ENCODE results near the gene GALNT1. TPM values are rescaled to one million over a fixed set of nuclear protein-coding genes. Genes with fewer than 3 reads are reported as not detected.
"Not testable (repeated sequence)": the region's sequence is repeated elsewhere in the genome, so short reads cannot be mapped to it uniquely, and the experiment has no call there.

Gene GALNT1
- total RNA-seq, 1 donor from 2014 or later, result 77.4 TPM

DNA sequence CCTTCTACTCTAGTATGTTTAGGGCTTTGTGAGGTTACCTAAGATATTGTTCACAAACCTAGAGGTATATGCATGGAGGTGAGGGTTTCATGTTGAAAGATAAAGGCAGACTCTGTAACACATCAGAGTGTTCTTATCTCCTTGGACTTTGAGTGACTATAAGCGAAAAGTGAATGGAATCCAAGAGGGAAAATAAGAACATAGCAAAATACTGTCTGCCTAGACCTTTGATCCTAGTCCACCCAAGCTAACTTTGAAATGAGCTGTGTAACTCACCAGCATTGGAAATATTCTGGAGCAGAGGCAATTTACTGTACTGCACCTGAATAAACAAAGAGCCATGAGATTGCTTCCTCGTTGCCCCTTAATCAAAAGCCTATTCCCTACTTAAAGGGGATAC, 28.2 kb upstream of the GALNT1 start:
- H3K4me3 ChIP-seq (ENCODE audit: low read depth, low read length), result no peak overlapping the region
- FAIRE-seq (no peak), DNase-seq (ENCODE audit: low read depth) (no peak)
- no peaks in the 10 kb centered on the region for H3K27me3 ChIP-seq (ENCODE audit: control insufficient read depth, insufficient read depth, low read length)
- TF ChIP-seq, protein P1, sequence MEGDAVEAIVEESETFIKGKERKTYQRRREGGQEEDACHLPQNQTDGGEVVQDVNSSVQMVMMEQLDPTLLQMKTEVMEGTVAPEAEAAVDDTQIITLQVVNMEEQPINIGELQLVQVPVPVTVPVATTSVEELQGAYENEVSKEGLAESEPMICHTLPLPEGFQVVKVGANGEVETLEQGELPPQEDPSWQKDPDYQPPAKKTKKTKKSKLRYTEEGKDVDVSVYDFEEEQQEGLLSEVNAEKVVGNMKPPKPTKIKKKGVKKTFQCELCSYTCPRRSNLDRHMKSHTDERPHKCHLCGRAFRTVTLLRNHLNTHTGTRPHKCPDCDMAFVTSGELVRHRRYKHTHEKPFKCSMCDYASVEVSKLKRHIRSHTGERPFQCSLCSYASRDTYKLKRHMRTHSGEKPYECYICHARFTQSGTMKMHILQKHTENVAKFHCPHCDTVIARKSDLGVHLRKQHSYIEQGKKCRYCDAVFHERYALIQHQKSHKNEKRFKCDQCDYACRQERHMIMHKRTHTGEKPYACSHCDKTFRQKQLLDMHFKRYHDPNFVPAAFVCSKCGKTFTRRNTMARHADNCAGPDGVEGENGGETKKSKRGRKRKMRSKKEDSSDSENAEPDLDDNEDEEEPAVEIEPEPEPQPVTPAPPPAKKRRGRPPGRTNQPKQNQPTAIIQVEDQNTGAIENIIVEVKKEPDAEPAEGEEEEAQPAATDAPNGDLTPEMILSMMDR (IDR thresholded peaks at IDR 0.05; ENCODE audit: insufficient read depth, low read length, severe bottlenecking), result no peak
- no peaks in the 10 kb centered on the region for H3K36me3 ChIP-seq (ENCODE audit: control insufficient read depth, insufficient read depth, low read length)

DNA sequence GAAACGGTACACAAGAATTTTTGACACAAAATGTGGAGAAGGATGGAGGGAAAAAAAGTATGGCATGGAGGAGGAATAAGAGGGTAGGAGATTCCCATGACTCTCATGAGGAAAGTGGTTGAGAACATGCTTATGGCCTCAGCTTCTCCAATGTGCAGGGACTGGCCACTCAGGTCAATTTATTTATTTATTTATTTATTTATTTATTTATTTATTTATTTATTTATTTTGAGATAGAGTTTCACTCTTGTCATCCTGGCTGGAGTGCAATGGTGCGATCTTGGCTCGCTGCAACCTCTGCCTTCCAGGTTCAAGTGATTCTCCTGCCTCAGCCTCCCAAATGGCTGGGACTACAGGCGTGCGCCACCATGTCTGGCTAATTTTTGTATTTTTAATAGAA, 26.0 kb upstream of the GALNT1 start:
- not testable (repeated sequence) for H3K27me3 ChIP-seq (ENCODE audit: control insufficient read depth, insufficient read depth, low read length); DNase-seq (ENCODE audit: low read depth); H3K36me3 ChIP-seq (ENCODE audit: control insufficient read depth, insufficient read depth, low read length); FAIRE-seq; H3K4me3 ChIP-seq (ENCODE audit: low read depth, low read length)

GRCh38 chr18:35559867-35560266, 21.7 kb upstream of the GALNT1 start:
- DNase-seq (ENCODE audit: low read depth) (peak; percentile 29), FAIRE-seq (no peak)
- H3K36me3 ChIP-seq (ENCODE audit: control insufficient read depth, insufficient read depth, low read length), result no peaks in the 10 kb centered on the region
- H3K27me3 ChIP-seq (ENCODE audit: control insufficient read depth, insufficient read depth, low read length), result no peaks in the 10 kb centered on the region
- no peak overlapping the region for H3K4me3 ChIP-seq (ENCODE audit: low read depth, low read length)
- TF ChIP-seq, protein P1 (IDR thresholded peaks at IDR 0.05; ENCODE audit: insufficient read depth, low read length, severe bottlenecking), result no peak

- TF ChIP-seq, protein P1 (IDR thresholded peaks at IDR 0.05; ENCODE audit: insufficient read depth, low read length, severe bottlenecking), result no peak
- DNase-seq (ENCODE audit: low read depth), result no peak
- Histone ChIP-seq H3K36me3 (ENCODE audit: control insufficient read depth, insufficient read depth, low read length) (no peaks in the 10 kb centered on the region), H3K27me3 (ENCODE audit: control insufficient read depth, insufficient read depth, low read length) (no peaks in the 10 kb centered on the region), H3K4me3 (ENCODE audit: low read depth, low read length) (no peak overlapping the region)
- no peak for FAIRE-seq
These were observed 16.6 kb upstream of the GALNT1 start for GRCh38 chr18:35564795-35565453.

- TF ChIP-seq, protein P1 (IDR thresholded peaks at IDR 0.05; ENCODE audit: insufficient read depth, low read length, severe bottlenecking), result no peak
- FAIRE-seq, result no peak
- DNase-seq (ENCODE audit: low read depth), result no peak
- Histone ChIP-seq H3K27me3 (ENCODE audit: control insufficient read depth, insufficient read depth, low read length) (no peaks in the 10 kb centered on the region), H3K4me3 (ENCODE audit: low read depth, low read length) (no peak overlapping the region), H3K36me3 (ENCODE audit: control insufficient read depth, insufficient read depth, low read length) (no peaks in the 10 kb centered on the region)
These were observed 15.5 kb upstream of the GALNT1 start for GRCh38 chr18:35566019-35566418.

DNA sequence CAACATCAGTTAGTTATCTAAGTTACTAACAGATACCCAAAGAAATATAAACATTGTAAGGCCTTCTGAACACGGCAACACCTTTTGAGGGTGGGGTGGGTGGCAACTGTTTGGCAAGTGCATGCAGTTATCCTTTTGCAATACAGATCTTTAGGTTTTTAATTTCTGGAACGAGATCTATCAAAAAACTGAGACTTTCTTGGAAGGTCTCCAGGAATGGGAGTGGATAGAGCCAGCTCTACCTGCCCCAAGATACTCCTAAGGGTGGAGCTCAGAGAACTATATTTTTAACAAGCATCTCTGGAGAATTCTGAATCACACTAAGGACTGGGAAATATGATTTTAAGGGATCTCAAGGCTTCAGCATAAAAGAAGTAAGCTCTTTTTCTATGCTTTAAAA, 11.4 kb upstream of the GALNT1 start:
- no peak for DNase-seq (ENCODE audit: low read depth)
- TF ChIP-seq, protein P1 (IDR thresholded peaks at IDR 0.05; ENCODE audit: insufficient read depth, low read length, severe bottlenecking), result no peak
- Histone ChIP-seq H3K36me3 (ENCODE audit: control insufficient read depth, insufficient read depth, low read length) (no peaks in the 10 kb centered on the region), H3K27me3 (ENCODE audit: control insufficient read depth, insufficient read depth, low read length) (no peaks in the 10 kb centered on the region), H3K4me3 (ENCODE audit: low read depth, low read length) (no peak overlapping the region)
- FAIRE-seq, result no peak
